WI38 (cell line): ENCODE results near the gene MAPK8IP2.

Source experiments
- H3K4me3 ChIP-seq: 2 replicates; pipeline ENCODE4 v1.5.1; 2011; ENCODE audit warnings: low read depth, mild to moderate bottlenecking, control low read depth, low read length
- CTCF ChIP-seq: IDR thresholded peaks from 2 replicates; pipeline ENCODE4 v1.5.1; 2012; ENCODE audit warnings: low read depth, mild to moderate bottlenecking, control low read depth, low read length

Gene MAPK8IP2

GRCh38 chr22:50600538-50600937 lies at the start of gene MAPK8IP2:
MAPK8IP2 (plus strand) TSS chr22:50600793; CDS start chr22:50600819, 26 bp downstream.
- TF ChIP-seq CTCF = no peak
- H3K4me3 ChIP-seq = no peak within 1 kb of the TSS

- no peak overlapping the region for H3K4me3 ChIP-seq
- TF ChIP-seq CTCF = no peak
These were observed 49.3 kb upstream of the MAPK8IP2 start for GRCh38 chr22:50551160-50551752.

GRCh38 chr22:50553310-50553709 lies 47.3 kb upstream of the MAPK8IP2 start:
- TF ChIP-seq CTCF = no peak
- no peak overlapping the region for H3K4me3 ChIP-seq

- TF ChIP-seq CTCF = no peak
- H3K4me3 ChIP-seq = no peak overlapping the region
These were observed 43.9 kb upstream of the MAPK8IP2 start for GRCh38 chr22:50556703-50557102.

- no peak overlapping the region for H3K4me3 ChIP-seq
- no peak for TF ChIP-seq CTCF
These were observed 40.6 kb upstream of the MAPK8IP2 start for GRCh38 chr22:50560034-50560433.

GRCh38 chr22:50561401-50562358 lies 38.9 kb upstream of the MAPK8IP2 start:
- no peak overlapping the region for H3K4me3 ChIP-seq
- no peak for TF ChIP-seq CTCF
